ENCODE data around the gene FEN1.

The FEN1 gene

DNA sequence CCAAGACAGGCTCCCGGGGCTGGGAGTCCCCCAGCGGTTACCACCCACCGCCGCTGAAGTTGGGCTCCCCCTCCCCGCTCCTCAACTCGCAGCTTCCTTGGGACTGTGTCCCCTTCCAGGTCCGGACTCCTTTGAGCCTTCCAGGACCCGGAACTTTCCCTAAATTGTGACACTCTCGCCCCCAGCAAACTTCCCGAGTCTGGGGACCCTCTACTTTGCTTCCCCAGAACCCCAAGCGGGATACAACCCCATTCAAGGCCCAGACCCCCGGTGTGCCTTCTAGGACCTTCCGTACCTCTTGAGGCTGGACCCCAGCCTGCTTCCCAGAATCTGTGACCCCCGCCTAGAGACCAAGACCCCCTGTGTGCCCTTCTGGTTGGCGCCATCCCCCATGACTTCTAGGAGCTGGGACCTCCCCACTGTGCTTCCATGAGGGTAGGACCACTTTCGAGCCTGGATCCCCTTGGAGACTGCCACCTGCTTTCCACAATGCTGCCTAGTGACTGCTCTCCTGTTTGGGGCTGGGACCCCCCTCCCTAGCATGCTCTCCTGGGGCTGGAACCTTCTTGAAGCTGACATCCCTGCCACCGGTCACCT is 39.7 kb upstream of the FEN1 start:
- Mint-ChIP-seq H3K27ac (no peak overlapping the region), H3K27me3 (peaks cover 71% of the 10 kb centered on the region), H3K9me3 (no peaks in the 10 kb centered on the region), H3K4me1 (peaks cover 25% of the 10 kb centered on the region), H3K36me3 (no peaks in the 10 kb centered on the region), H3K4me3 (peak overlapping the region; percentile 65)
- ATAC-seq: no peak

GRCh38 chr11:61753672-61754071 is 39.0 kb upstream of the FEN1 start:
- Mint-ChIP-seq H3K27ac (no peak overlapping the region), H3K9me3 (no peaks in the 10 kb centered on the region), H3K27me3 (peaks cover 67% of the 10 kb centered on the region), H3K4me1 (peaks cover 25% of the 10 kb centered on the region), H3K36me3 (no peaks in the 10 kb centered on the region), H3K4me3 (peak overlapping the region; percentile 65)
- ATAC-seq: no peak

DNA sequence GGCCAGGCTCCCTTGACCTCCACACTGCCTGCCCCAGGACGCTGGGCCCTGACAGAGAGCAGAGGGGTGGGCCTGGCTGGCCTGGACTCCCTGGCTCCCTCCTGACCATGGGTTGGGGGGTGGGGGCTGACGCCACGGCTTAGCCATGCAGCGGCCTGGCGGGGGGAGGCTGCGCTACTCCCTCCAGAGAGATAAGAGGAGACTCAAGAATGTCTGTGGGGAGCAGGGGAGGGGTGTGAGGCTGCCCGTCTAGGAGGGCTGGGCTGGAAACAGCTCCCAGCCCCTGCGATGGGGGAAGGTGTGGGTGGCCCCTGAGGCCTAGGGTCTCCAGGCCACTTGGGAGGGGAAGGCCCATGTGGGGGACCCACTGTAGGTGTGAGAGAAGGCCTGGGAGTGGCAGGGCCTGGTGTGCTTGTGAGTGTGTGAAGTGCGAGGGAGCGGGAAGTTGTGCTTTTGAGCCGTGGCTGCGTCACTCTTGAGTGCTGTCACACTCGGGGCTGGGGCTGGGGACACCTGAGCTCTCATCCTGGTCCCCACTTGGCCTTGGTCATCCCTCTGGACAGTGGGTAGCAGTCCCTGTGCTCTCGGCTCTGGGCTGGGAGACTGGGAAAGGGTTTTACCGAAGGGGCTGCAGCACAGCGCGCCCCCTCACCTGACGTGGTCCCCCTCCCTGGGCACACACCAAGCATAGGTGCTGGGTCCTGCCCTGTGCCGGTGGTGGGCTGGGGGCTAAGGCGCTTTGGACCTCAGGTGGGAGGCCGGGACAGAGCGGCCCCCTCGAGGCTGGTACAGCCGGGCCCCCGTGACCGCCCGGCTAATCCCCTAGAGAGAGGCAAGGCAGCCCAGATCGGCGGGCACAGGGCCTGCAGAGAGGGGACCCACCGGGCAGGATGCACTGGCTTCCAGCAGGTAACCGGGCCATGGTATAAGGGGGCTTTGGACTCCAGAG is 37.9 kb upstream of the FEN1 start:
- ATAC-seq: peak; percentile 13
- peaks cover 25% of the 10 kb centered on the region for H3K4me1 Mint-ChIP-seq
- H3K27ac Mint-ChIP-seq: no peak overlapping the region
- peaks cover 56% of the 10 kb centered on the region for H3K27me3 Mint-ChIP-seq
- no peak overlapping the region for H3K4me3 Mint-ChIP-seq
- no peaks in the 10 kb centered on the region for H3K36me3 Mint-ChIP-seq
- no peaks in the 10 kb centered on the region for H3K9me3 Mint-ChIP-seq

DNA sequence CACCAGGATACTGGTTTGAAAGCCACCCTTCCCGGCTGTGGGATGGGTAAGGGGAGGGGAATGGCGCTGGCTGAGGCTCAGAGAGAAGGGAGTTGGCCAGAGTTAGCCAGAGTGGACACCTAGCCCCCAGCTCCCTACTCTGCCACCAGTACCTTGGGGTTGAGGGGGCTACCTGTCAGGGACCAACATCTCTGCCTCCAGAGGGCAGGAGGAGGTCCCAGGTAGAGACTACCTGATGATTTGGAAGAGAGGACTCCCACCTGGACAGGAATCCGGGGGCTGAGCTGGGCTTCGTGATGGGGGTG is 36.6 kb upstream of the FEN1 start:
- no peak overlapping the region for H3K27ac Mint-ChIP-seq
- H3K36me3 Mint-ChIP-seq: no peaks in the 10 kb centered on the region
- no peak overlapping the region for H3K4me3 Mint-ChIP-seq
- H3K9me3 Mint-ChIP-seq: no peaks in the 10 kb centered on the region
- H3K27me3 Mint-ChIP-seq: peaks cover 44% of the 10 kb centered on the region
- no peak for ATAC-seq
- H3K4me1 Mint-ChIP-seq: peaks cover 25% of the 10 kb centered on the region

GRCh38 chr11:61756452-61757212 is 36.1 kb upstream of the FEN1 start:
- Mint-ChIP-seq H3K4me1 (peaks cover 25% of the 10 kb centered on the region), H3K27ac (no peak overlapping the region), H3K9me3 (no peaks in the 10 kb centered on the region), H3K27me3 (peaks cover 42% of the 10 kb centered on the region), H3K4me3 (no peak overlapping the region), H3K36me3 (no peaks in the 10 kb centered on the region)
- peak; percentile 17 for ATAC-seq

DNA sequence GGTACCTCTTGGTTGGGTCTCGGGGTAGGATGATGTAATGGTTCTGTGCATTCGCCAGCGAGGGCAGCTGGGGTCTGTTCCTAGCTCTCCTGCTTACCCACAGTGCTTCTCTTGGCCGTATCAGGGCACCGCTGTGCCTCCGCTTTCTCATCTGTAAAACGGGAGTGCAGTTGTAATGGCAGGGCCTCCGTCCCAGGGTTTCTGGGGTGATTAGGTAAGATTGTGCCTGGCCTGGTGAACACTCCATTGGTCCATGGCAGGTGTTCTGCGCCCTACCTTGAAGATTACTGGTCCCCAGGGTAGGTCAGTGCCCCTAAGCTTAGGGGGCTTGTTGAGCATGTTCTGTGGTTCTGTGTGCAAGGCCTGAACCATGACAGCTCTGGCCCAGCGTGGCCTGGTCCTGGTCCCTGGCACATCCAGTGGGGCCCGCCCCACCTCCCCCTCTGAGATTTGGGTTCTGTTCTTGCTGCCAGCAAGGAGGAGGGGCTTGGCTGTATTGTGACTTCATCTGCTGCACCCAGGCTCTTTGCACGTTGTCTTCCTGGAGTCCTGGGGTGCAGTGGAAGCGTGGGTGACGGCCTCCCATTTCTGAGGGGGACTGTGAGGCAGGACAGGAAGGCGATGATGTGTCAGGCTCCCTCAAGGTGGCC is 35.4 kb upstream of the FEN1 start:
- no peak overlapping the region for H3K4me3 Mint-ChIP-seq

DNA sequence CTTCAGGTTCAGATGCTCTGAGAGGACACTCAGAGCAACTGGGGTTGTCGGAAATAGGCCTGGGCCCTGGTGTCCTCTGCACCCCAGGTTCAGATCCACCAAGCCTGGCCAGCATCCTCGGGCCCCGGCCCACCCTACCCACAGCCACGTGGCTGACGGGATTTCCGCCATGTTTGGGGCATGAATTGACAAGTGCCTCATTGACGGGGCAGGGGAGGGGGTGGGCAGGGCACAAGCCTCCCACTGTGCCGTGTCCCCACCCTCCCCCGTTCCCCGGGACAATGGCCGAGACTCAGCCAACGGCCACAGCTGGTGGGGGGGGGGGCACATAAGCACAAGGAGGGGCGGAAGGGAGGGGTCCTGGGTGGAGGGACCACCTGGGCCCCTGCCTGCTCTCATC is 31.8 kb upstream of the FEN1 start:
- Mint-ChIP-seq H3K4me1 (peaks cover 10% of the 10 kb centered on the region), H3K27ac (no peak overlapping the region), H3K9me3 (no peaks in the 10 kb centered on the region), H3K4me3 (no peak overlapping the region), H3K36me3 (no peaks in the 10 kb centered on the region), H3K27me3 (peaks cover 17% of the 10 kb centered on the region)
- ATAC-seq: no peak

More for the DNA sequence above, 35.4 kb upstream of the FEN1 start:
- H3K27ac Mint-ChIP-seq: no peak overlapping the region
- peaks cover 44% of the 10 kb centered on the region for H3K27me3 Mint-ChIP-seq
- ATAC-seq: no peak
- no peaks in the 10 kb centered on the region for H3K36me3 Mint-ChIP-seq
- H3K4me1 Mint-ChIP-seq: peaks cover 25% of the 10 kb centered on the region
- no peaks in the 10 kb centered on the region for H3K9me3 Mint-ChIP-seq

DNA sequence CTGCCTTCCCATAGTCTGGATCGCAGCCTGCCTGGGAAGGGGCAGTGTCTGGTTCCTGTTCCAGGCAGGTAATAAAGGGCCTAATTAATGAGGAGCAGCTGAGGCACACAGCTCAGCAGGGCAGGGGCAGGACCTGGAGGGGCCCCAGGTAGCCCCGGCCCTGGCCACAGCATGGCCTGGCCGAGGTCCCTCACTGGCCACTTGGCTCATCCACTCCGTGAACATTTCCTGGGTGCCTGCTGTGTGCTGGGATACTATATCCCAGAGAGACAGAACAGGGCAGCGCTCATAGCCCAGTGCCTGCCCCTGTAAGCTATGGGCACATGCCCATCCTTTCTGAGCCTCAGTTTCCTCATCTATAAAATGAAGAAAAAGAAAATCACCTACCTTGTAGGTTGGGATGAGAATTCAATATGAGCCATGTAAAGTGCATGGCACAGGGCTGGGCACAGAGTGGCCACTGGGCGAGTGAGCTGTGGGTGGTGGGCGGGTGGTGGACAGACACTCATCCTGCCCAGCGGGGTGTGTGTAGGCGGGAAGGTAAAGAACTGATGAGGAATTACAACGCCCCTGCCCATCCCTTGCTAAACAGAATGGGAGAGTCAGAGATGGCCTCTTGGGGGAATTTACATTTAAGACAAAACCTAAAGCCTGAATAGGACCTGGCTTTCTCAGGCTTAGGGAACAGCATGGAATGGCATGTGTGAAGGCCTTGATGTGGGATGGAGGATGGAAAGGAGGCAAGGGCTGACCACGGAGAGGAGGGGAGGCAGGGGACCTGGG is 31.1 kb upstream of the FEN1 start:
- H3K27me3 Mint-ChIP-seq: peaks cover 11% of the 10 kb centered on the region
- H3K36me3 Mint-ChIP-seq: no peaks in the 10 kb centered on the region
- ATAC-seq: no peak
- H3K4me1 Mint-ChIP-seq: peaks cover 3% of the 10 kb centered on the region
- no peaks in the 10 kb centered on the region for H3K9me3 Mint-ChIP-seq
- no peak overlapping the region for H3K27ac Mint-ChIP-seq
- no peak overlapping the region for H3K4me3 Mint-ChIP-seq

DNA sequence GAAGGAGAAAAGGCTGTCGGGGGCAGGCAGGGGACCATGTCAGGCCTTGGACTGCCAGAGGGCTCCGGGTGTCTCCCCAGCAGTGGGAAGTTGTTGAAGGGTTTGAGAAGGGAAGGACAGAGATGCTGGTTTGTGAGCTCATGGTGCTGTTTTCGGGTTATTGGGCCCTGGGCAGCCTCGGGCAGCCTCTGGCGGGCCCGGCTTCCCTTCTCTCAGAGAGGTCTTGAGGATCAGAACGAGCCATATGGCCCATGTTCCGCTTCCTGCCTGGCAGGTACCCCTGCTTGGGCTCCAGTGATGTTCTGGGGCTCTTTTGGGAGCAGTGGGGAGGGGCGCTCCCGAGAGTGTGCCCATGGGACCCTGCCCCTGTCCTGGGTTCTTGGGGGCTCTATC is 30.5 kb upstream of the FEN1 start:
- no peaks in the 10 kb centered on the region for H3K4me1 Mint-ChIP-seq
- H3K27me3 Mint-ChIP-seq: peaks cover 11% of the 10 kb centered on the region
- H3K36me3 Mint-ChIP-seq: no peaks in the 10 kb centered on the region
- ATAC-seq: no peak
- H3K27ac Mint-ChIP-seq: no peak overlapping the region
- no peak overlapping the region for H3K4me3 Mint-ChIP-seq
- H3K9me3 Mint-ChIP-seq: no peaks in the 10 kb centered on the region

GRCh38 chr11:61762798-61763197 is 29.9 kb upstream of the FEN1 start:
- Mint-ChIP-seq H3K36me3 (no peaks in the 10 kb centered on the region), H3K4me1 (no peaks in the 10 kb centered on the region), H3K27ac (no peak overlapping the region), H3K4me3 (no peak overlapping the region), H3K9me3 (no peaks in the 10 kb centered on the region), H3K27me3 (peaks cover 11% of the 10 kb centered on the region)
- ATAC-seq: no peak

GRCh38 chr11:61763930-61764605 is 28.6 kb upstream of the FEN1 start:
- H3K4me1 Mint-ChIP-seq: no peaks in the 10 kb centered on the region
- H3K36me3 Mint-ChIP-seq: no peaks in the 10 kb centered on the region
- H3K4me3 Mint-ChIP-seq: no peak overlapping the region
- no peak for ATAC-seq
- peaks cover 11% of the 10 kb centered on the region for H3K27me3 Mint-ChIP-seq
- H3K27ac Mint-ChIP-seq: no peak overlapping the region
- no peaks in the 10 kb centered on the region for H3K9me3 Mint-ChIP-seq

DNA sequence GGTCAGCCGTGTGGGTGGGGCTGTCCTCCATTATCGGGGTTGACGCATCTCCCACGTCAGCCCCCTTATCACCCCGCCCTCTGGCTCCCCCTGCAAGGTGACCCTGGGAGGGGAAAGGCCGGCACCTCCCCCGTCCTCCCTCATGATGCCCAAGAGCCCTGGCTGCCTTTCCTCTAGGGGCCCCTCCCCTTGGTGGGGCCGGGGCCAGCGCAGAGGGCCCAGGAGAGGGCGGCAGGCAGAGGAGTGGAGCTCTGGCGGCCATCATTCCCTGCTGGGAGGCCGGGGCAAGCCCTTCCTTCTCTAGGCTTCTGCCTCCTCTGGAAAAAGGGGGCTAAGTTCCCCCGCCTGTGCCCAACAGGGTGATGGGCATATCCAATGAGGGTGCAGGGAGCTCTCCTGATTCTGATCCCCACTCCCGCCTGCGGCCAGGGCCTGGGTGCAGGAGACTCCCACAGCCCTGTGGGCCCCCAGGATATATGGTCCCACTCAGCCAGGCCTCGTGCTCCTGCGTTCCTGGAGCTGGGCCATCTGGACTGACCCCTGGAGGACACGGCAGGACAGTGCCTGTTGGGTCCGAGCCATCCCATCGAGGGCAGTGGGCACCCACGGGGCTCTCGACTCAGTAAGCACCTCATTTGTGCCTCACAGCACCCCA is 28.0 kb upstream of the FEN1 start:
- Mint-ChIP-seq H3K27ac (no peak overlapping the region), H3K27me3 (peaks cover 11% of the 10 kb centered on the region), H3K4me1 (no peaks in the 10 kb centered on the region), H3K9me3 (no peaks in the 10 kb centered on the region), H3K4me3 (no peak overlapping the region), H3K36me3 (no peaks in the 10 kb centered on the region)
- no peak for ATAC-seq

GRCh38 chr11:61765550-61766253 is 27.0 kb upstream of the FEN1 start:
- peak; percentile 7 for ATAC-seq
- Mint-ChIP-seq H3K4me3 (no peak overlapping the region), H3K27ac (no peak overlapping the region), H3K36me3 (no peaks in the 10 kb centered on the region), H3K27me3 (peaks cover 11% of the 10 kb centered on the region), H3K9me3 (no peaks in the 10 kb centered on the region), H3K4me1 (no peaks in the 10 kb centered on the region)

Measured in stimulated activated memory B cell treated with anti-CD40 and anti-IgM and Interleukin-4, amounts not matched to agents 10 μg/mL and 1 μg/mL and 100 μg/mL, for 72 hours (primary cell).